Mesendoderm (in vitro differentiated cells): ENCODE results near the gene RNF207. TPM values are rescaled to one million over a fixed set of nuclear protein-coding genes. Genes with fewer than 3 reads are reported as not detected.

Experiments
- DNase-seq: peaks from one replicate; pipeline ENCODE4 v3.0.0; 2013
- H2AK5ac ChIP-seq: 2 replicates; pipeline ENCODE4 v1.6.1; 2013; ENCODE audit warnings: low read length, inconsistent platforms
- H2BK120ac ChIP-seq: 2 replicates; pipeline ENCODE4 v1.6.1; 2013; ENCODE audit warnings: low read depth, mild to moderate bottlenecking, low read length, moderate library complexity, mixed read lengths
- H2BK15ac ChIP-seq: replicated peaks from 2 replicates; pipeline ENCODE4 v1.6.1; 2013; ENCODE audit warnings: low read depth, mild to moderate bottlenecking, moderate library complexity
- H2BK5ac ChIP-seq: 2 replicates; pipeline ENCODE4 v1.6.1; 2013; ENCODE audit warnings: low read length, inconsistent platforms
- H3K18ac ChIP-seq: 2 replicates; pipeline ENCODE4 v1.6.1; 2013; ENCODE audit warnings: mild to moderate bottlenecking, low read length, mixed read lengths
- H3K23ac ChIP-seq: one replicate; pipeline ENCODE4 v1.6.1; 2013; ENCODE audit warnings: low read length
- H3K27ac ChIP-seq: 2 replicates; pipeline ENCODE4 v1.5.1; 2013; ENCODE audit warnings: low read depth, mild to moderate bottlenecking, inconsistent platforms, low read length, moderate library complexity
- H3K27me3 ChIP-seq: 2 replicates; pipeline ENCODE4 v1.6.1; 2013; ENCODE audit warnings: low read length, control low read depth, mild to moderate bottlenecking, inconsistent platforms; ENCODE audit not compliant: insufficient read depth, poor library complexity
- H3K36me3 ChIP-seq: 2 replicates; pipeline ENCODE4 v1.6.1; 2013; ENCODE audit warnings: low read length, inconsistent platforms; ENCODE audit not compliant: control insufficient read depth, insufficient read depth
- H3K4ac ChIP-seq: one replicate; pipeline ENCODE4 v1.6.1; 2013; ENCODE audit warnings: low read depth, mild to moderate bottlenecking, low read length, moderate library complexity
- H3K4me1 ChIP-seq: 2 replicates; pipeline ENCODE4 v1.6.1; 2013; ENCODE audit warnings: low read depth, low read length, inconsistent platforms; ENCODE audit not compliant: control insufficient read depth
- H3K4me2 ChIP-seq: 2 replicates; pipeline ENCODE4 v1.6.1; 2013; ENCODE audit warnings: low read length
- H3K4me3 ChIP-seq: 2 replicates; pipeline ENCODE4 v1.5.1; 2013; ENCODE audit warnings: mild to moderate bottlenecking, low read length
- H3K56ac ChIP-seq: one replicate; pipeline ENCODE4 v1.6.1; 2013; ENCODE audit warnings: low read length
- H3K79me1 ChIP-seq: 2 replicates; pipeline ENCODE4 v1.6.1; 2013; ENCODE audit warnings: low read length, inconsistent platforms
- H3K79me2 ChIP-seq: 2 replicates; pipeline ENCODE4 v1.6.1; 2013; ENCODE audit warnings: mild to moderate bottlenecking, low read length; ENCODE audit not compliant: control insufficient read depth, insufficient read depth
- H3K9ac ChIP-seq: 2 replicates; pipeline ENCODE4 v1.6.1; 2013; ENCODE audit warnings: low read length, inconsistent platforms
- H4K5ac ChIP-seq: one replicate; pipeline ENCODE4 v1.6.1; 2013; ENCODE audit warnings: low read length
- H4K8ac ChIP-seq: one replicate; pipeline ENCODE4 v1.6.1; 2013; ENCODE audit warnings: low read depth, mild to moderate bottlenecking, control low read depth, low read length, moderate library complexity
- WGBS: extraction: QIAGEN DNeasy Blood & Tissue Kit; methylation state at CpG from one replicate; pipeline ENCODE4 v1.1.7; 2013; ENCODE audit warnings: low lambda C conversion rate, missing lambda C conversion rate; ENCODE audit not compliant: insufficient coverage; ENCODE audit errors: extremely low coverage; 5-methylcytosine and 5-hydroxymethylcytosine counted together
- polyA plus RNA-seq, 2 experiments: library from polyadenylated mRNA; stranded (reverse); fragments of 200-250 nt; gene quantifications; one replicate each; pipeline ENCODE4 v1.2.3, GENCODE V29; 2013

The RNF207 gene, protein sequence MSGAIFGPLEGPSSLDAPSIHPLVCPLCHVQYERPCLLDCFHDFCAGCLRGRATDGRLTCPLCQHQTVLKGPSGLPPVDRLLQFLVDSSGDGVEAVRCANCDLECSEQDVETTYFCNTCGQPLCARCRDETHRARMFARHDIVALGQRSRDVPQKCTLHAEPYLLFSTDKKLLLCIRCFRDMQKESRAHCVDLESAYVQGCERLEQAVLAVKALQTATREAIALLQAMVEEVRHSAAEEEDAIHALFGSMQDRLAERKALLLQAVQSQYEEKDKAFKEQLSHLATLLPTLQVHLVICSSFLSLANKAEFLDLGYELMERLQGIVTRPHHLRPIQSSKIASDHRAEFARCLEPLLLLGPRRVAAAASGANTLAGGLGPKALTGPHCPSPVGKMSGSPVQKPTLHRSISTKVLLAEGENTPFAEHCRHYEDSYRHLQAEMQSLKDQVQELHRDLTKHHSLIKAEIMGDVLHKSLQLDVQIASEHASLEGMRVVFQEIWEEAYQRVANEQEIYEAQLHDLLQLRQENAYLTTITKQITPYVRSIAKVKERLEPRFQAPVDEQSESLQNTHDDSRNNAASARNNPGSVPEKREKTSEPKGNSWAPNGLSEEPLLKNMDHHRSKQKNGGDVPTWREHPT
- 0.31 TPM for polyA plus RNA-seq (2013, experiment 1 of 2)
- 0.41 TPM for polyA plus RNA-seq (2013, experiment 2 of 2)

DNA sequence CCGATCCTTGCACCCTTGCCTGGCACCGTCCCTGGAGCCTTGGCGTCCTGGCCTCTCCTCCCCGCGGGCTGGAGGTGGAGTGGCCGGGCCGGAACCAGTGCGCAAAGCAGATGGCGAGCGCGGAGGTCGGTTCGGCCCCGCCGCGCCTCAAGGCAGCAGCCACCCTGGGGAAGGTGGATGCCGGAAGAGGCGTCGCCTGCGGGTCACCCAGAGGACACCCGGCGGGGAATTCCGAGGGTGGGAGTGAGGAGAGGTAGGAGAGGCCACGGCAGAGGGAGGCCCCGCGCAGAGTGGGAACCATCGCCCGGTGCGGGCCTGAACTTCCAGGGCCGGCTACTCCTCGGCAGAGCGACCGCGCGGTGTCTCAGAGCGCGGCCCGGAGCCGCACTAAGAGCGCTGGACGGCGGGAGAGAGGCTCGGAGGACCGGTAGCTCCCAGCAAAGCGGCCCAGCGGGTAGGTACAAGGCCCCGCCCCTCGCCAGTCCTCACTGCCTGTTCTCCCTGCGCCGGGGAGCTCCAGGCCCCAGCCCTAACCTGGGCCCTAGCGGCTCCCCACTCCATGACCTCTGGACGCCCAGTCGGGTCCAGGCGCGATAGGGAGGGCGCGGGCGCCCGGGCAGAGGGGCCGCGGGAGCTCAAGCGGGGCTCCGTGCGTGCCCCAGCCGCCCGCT lies at the start of gene RNF207:
Gene RNF207 (plus strand): TSS at position 271 of the 671 bp plus-strand sequence. CDS start 417 bp downstream, outside the sequence.
- peak; percentile 71 for DNase-seq
- peak within 1 kb of the TSS; percentile 79 for H3K56ac ChIP-seq
- H3K4ac ChIP-seq = no peak within 1 kb of the TSS
- H4K5ac ChIP-seq = no peak within 1 kb of the TSS
- no peak within 1 kb of the TSS for H2BK120ac ChIP-seq
- H3K23ac ChIP-seq = no peak within 1 kb of the TSS
- no peaks in the 10 kb centered on the region for H3K4me1 ChIP-seq
- H2AK5ac ChIP-seq = no peak within 1 kb of the TSS
- no peak within 1 kb of the TSS for H3K27ac ChIP-seq
- H3K4me2 ChIP-seq = peak within 1 kb of the TSS; percentile 45
- no peak within 1 kb of the TSS for H4K8ac ChIP-seq
- H2BK15ac ChIP-seq = no peak within 1 kb of the TSS
- H3K18ac ChIP-seq = no peak within 1 kb of the TSS
- peak within 1 kb of the TSS; percentile 19 for H3K4me3 ChIP-seq
- no peak within 1 kb of the TSS for H2BK5ac ChIP-seq
- H3K79me1 ChIP-seq = no peaks in the 10 kb centered on the region
- H3K36me3 ChIP-seq = no peaks in the 10 kb centered on the region
- H3K9ac ChIP-seq = peak within 1 kb of the TSS; percentile 65
- WGBS = no CpG with 5 or more reads among the region's 66 CpGs
- no peaks in the 10 kb centered on the region for H3K79me2 ChIP-seq
- peaks cover 17% of the 10 kb centered on the region for H3K27me3 ChIP-seq

DNA sequence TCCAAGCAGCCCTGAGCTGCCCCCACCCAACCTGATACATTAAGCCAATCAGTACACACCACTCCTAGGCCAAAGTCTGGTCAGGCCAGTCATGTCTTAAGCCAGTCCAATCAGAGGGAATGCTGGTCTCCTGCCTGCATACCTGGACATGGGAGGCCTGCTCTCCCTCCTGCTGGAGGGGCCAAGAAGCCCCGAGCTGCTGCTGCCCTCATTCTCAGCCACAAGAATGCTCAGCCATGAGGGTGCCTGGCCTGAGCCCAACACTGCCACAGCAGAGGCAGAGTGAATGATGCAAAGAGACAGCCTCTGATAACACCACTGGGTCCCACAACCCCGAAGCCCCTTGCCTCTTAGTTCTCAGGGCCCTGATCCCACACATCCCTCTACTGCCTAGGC lies 48.8 kb upstream of the RNF207 start:
- H3K4me3 ChIP-seq = no peak overlapping the region
- no peak for DNase-seq
- no peak overlapping the region for H2AK5ac ChIP-seq
- no peak overlapping the region for H2BK15ac ChIP-seq
- H3K56ac ChIP-seq = no peak overlapping the region
- no peaks in the 10 kb centered on the region for H3K36me3 ChIP-seq
- no peak overlapping the region for H3K27ac ChIP-seq
- H4K5ac ChIP-seq = no peak overlapping the region
- no peaks in the 10 kb centered on the region for H3K27me3 ChIP-seq
- no peak overlapping the region for H3K9ac ChIP-seq
- no peak overlapping the region for H3K4ac ChIP-seq
- no peak overlapping the region for H2BK120ac ChIP-seq
- WGBS = no CpG with 5 or more reads among the region's 2 CpGs
- no peak overlapping the region for H3K4me2 ChIP-seq
- no peaks in the 10 kb centered on the region for H3K79me1 ChIP-seq
- no peaks in the 10 kb centered on the region for H3K79me2 ChIP-seq
- H2BK5ac ChIP-seq = no peak overlapping the region
- no peak overlapping the region for H4K8ac ChIP-seq
- no peak overlapping the region for H3K23ac ChIP-seq
- H3K18ac ChIP-seq = no peak overlapping the region
- H3K4me1 ChIP-seq = no peaks in the 10 kb centered on the region

DNA sequence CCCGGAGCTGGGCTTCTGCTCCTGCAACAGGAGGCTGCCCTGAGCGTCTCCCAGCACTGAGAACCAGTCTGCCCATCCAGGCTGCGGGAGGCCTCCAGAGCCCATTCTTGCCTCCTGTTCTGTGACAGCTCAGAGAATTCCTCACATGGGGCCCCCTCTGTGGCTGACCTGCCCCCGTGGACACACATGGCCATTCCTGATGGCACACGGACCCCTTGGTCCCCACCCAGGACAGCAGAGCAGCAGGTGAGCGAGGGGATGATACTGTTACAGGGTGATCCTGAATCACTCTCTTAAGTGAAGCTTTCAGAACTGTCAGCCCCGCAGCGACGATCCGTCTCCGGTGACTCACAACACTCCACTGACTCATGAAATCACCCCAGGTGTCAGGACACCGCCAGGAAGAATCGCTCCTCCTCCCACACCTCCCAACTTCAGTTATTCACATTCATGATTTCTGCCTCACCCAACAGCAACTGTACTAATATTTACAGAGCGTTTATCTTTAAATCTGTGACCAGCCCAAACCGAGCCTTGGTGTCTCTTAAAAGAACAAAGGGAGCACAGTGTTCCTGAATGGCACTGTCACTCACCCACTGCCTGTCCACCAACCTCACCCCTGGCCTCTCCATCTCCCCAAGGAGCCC lies 48.3 kb upstream of the RNF207 start:
- no peaks in the 10 kb centered on the region for H3K36me3 ChIP-seq
- no peaks in the 10 kb centered on the region for H3K4me1 ChIP-seq
- H3K27ac ChIP-seq = no peak overlapping the region
- no peak overlapping the region for H3K4me3 ChIP-seq
- no peak overlapping the region for H3K4me2 ChIP-seq
- H3K79me2 ChIP-seq = no peaks in the 10 kb centered on the region
- H3K56ac ChIP-seq = no peak overlapping the region
- DNase-seq = peak; percentile 79
- H2BK15ac ChIP-seq = no peak overlapping the region
- no CpG with 5 or more reads among the region's 15 CpGs for WGBS
- H3K4ac ChIP-seq = no peak overlapping the region
- no peak overlapping the region for H2BK5ac ChIP-seq
- no peaks in the 10 kb centered on the region for H3K79me1 ChIP-seq
- H4K8ac ChIP-seq = no peak overlapping the region
- no peaks in the 10 kb centered on the region for H3K27me3 ChIP-seq
- no peak overlapping the region for H3K18ac ChIP-seq
- H2BK120ac ChIP-seq = no peak overlapping the region
- H4K5ac ChIP-seq = no peak overlapping the region
- H3K9ac ChIP-seq = no peak overlapping the region
- no peak overlapping the region for H3K23ac ChIP-seq
- H2AK5ac ChIP-seq = no peak overlapping the region

DNA sequence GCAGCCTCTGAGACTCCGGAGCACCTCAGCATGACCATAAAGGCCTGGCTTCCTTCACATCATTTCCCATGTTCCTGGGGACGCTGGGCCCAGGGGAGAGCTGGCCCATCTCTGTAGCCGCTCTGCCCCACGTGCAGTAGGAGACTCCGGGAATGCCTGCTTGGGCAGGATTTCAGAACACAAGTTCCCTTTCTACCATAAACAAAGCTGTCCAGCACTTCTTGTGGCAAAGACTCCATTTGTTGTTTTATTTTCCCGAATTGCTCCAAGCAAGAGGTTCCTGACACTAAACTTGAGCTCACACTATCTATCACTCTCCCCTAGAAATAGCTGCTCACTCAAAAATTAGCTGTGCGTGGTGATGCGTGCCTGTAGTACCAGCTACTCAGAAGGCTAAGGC lies 47.7 kb upstream of the RNF207 start:
- no peak overlapping the region for H3K27ac ChIP-seq
- H4K5ac ChIP-seq = no peak overlapping the region
- H3K79me1 ChIP-seq = no peaks in the 10 kb centered on the region
- no peak overlapping the region for H2BK15ac ChIP-seq
- no peak overlapping the region for H4K8ac ChIP-seq
- no peak overlapping the region for H3K9ac ChIP-seq
- no peaks in the 10 kb centered on the region for H3K4me1 ChIP-seq
- H2AK5ac ChIP-seq = no peak overlapping the region
- no peak overlapping the region for H3K4me2 ChIP-seq
- DNase-seq = no peak
- no peak overlapping the region for H3K56ac ChIP-seq
- H2BK120ac ChIP-seq = no peak overlapping the region
- H3K79me2 ChIP-seq = no peaks in the 10 kb centered on the region
- H3K27me3 ChIP-seq = no peaks in the 10 kb centered on the region
- no peak overlapping the region for H2BK5ac ChIP-seq
- no peak overlapping the region for H3K23ac ChIP-seq
- no peak overlapping the region for H3K18ac ChIP-seq
- no peaks in the 10 kb centered on the region for H3K36me3 ChIP-seq
- H3K4me3 ChIP-seq = no peak overlapping the region
- no peak overlapping the region for H3K4ac ChIP-seq
- no CpG with 5 or more reads among the region's 8 CpGs for WGBS

DNA sequence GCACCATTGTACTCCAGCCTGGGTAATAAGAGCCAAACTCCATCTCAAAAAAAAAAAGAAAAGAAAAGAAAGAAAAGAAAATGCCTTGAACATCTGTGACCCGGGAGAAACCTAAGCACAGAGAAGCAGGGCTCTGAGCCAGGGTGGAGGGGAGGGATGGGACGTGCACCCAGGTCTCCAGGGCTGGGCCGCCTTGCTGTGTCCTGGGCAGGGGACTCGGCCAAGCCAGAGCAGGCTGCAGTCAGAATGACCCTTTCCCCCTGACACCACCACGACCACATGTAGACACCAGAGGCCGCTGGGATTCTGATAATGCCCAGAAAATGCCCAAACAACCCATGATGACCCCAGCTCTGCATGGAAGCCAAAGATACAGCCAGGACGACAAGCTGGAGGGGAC lies 43.6 kb upstream of the RNF207 start:
- no peak overlapping the region for H4K8ac ChIP-seq
- DNase-seq = no peak
- H3K9ac ChIP-seq = no peak overlapping the region
- H3K56ac ChIP-seq = no peak overlapping the region
- no peak overlapping the region for H3K18ac ChIP-seq
- no CpG with 5 or more reads among the region's 7 CpGs for WGBS
- H3K23ac ChIP-seq = no peak overlapping the region
- no peak overlapping the region for H2BK5ac ChIP-seq
- no peaks in the 10 kb centered on the region for H3K27me3 ChIP-seq
- H3K4me2 ChIP-seq = no peak overlapping the region
- H2AK5ac ChIP-seq = no peak overlapping the region
- no peak overlapping the region for H2BK120ac ChIP-seq
- H3K36me3 ChIP-seq = no peaks in the 10 kb centered on the region
- H3K79me2 ChIP-seq = no peaks in the 10 kb centered on the region
- no peak overlapping the region for H2BK15ac ChIP-seq
- H3K4ac ChIP-seq = no peak overlapping the region
- H3K27ac ChIP-seq = no peak overlapping the region
- no peaks in the 10 kb centered on the region for H3K4me1 ChIP-seq
- H3K4me3 ChIP-seq = no peak overlapping the region
- no peak overlapping the region for H4K5ac ChIP-seq
- no peaks in the 10 kb centered on the region for H3K79me1 ChIP-seq
